ENCODE results near the gene SIGLEC7.

DNA sequence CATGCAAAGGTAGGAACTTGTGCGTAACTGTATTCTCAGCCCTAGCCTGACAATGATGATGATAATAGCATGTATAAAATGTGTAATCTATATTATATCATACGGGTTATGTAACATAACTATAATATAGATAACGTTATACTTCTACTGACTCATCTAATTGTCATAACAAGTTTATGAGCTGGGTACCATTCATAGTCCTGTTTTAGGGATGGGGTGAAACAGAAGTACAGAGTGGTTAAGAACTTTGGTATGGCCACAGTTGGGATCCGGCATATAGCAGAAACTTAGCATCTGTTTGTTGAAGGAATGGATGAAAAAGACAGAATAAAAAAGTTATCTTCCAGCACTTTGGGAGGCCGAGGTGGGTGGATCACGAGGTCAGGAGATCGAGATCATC, 39.1 kb upstream of the SIGLEC7 start:
- no peak for TF ChIP-seq POLR2A (IDR thresholded peaks at IDR 0.05)
- TF ChIP-seq, protein P1, sequence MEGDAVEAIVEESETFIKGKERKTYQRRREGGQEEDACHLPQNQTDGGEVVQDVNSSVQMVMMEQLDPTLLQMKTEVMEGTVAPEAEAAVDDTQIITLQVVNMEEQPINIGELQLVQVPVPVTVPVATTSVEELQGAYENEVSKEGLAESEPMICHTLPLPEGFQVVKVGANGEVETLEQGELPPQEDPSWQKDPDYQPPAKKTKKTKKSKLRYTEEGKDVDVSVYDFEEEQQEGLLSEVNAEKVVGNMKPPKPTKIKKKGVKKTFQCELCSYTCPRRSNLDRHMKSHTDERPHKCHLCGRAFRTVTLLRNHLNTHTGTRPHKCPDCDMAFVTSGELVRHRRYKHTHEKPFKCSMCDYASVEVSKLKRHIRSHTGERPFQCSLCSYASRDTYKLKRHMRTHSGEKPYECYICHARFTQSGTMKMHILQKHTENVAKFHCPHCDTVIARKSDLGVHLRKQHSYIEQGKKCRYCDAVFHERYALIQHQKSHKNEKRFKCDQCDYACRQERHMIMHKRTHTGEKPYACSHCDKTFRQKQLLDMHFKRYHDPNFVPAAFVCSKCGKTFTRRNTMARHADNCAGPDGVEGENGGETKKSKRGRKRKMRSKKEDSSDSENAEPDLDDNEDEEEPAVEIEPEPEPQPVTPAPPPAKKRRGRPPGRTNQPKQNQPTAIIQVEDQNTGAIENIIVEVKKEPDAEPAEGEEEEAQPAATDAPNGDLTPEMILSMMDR (IDR thresholded peaks at IDR 0.05 in 8 of 11, conservative IDR thresholded peaks at IDR 0.05 in 3 of 11): no peak
- no peak for TF ChIP-seq POLR2AphosphoS5 (IDR thresholded peaks at IDR 0.05)

Data from spleen (tissue), 7 donors.